ENCODE data around the gene TNPO2. TPM values are rescaled to one million over a fixed set of nuclear protein-coding genes. Genes with fewer than 3 reads are reported as not detected.

The TNPO2 gene
- total and polyA plus RNA-seq, 2 of the 13 experiments (the other 11 are each of a cell fraction or from before 2014, with no cell fraction given): 31.7 to 61.0 TPM

- TF ChIP-seq STAT6 (CRISPR knock-in tag; IDR thresholded peaks at IDR 0.05; ENCODE audit: borderline replicate concordance) (no peak), MIER3 (CRISPR knock-in tag; IDR thresholded peaks at IDR 0.05; ENCODE audit: borderline replicate concordance) (no peak), ZMAT5 (CRISPR knock-in tag; IDR thresholded peaks at IDR 0.05; ENCODE audit: borderline replicate concordance, low read depth) (no peak), ZFP41 (CRISPR knock-in tag; IDR thresholded peaks at IDR 0.05; ENCODE audit: borderline replicate concordance) (no peak), GFI1 (CRISPR knock-in tag; IDR thresholded peaks at IDR 0.05; ENCODE audit: borderline replicate concordance) (no peak), TBL1XR1 (IDR thresholded peaks at IDR 0.05; ENCODE audit: borderline replicate concordance, low read length, partially characterized antibody) (no peak), FIP1L1 (IDR thresholded peaks at IDR 0.05; ENCODE audit: borderline replicate concordance, insufficient read depth, low read depth, low read length) (no peak), SP5 (CRISPR knock-in tag; IDR thresholded peaks at IDR 0.05; ENCODE audit: borderline replicate concordance, low read depth) (no peak), ZZZ3 (CRISPR knock-in tag; IDR thresholded peaks at IDR 0.05; ENCODE audit: borderline replicate concordance) (no peak), ZNF567 (CRISPR knock-in tag; IDR thresholded peaks at IDR 0.05; ENCODE audit: borderline replicate concordance) (no peak), YEATS2 (CRISPR knock-in tag; IDR thresholded peaks at IDR 0.05; ENCODE audit: borderline replicate concordance) (peak; percentile 58; the same call in 1 of the 2 replicates), RXRB (CRISPR knock-in tag; IDR thresholded peaks at IDR 0.05; ENCODE audit: borderline replicate concordance) (no peak), ZBTB33 (CRISPR knock-in tag; IDR thresholded peaks at IDR 0.05) (no peak; the same call in 1 of the 2 replicates), ZBTB4 (CRISPR knock-in tag; IDR thresholded peaks at IDR 0.05; ENCODE audit: borderline replicate concordance) (no peak), ZBTB3 (CRISPR knock-in tag; IDR thresholded peaks at IDR 0.05; ENCODE audit: borderline replicate concordance, low read depth) (no peak), ZNF777 (CRISPR knock-in tag; IDR thresholded peaks at IDR 0.05) (no peak; the same call in 1 of the 2 replicates), ZEB1 (IDR thresholded peaks at IDR 0.05; ENCODE audit: insufficient replicate concordance, low read depth) (no peak), ZNF747 (CRISPR knock-in tag; IDR thresholded peaks at IDR 0.05; ENCODE audit: borderline replicate concordance) (peak; percentile 58; the same call in 1 of the 2 replicates)
Observed at GRCh38 chr19:12666265-12667048, 57.3 kb downstream of the TNPO2 start, which contains the start of the genes MAN2B1 and WDR83 (continued).
